ENCODE measurements around the gene ASXL1.
"Not testable (repeated sequence)": the region's sequence is repeated elsewhere in the genome, so short reads cannot be mapped to it uniquely, and the experiment has no call there.

ASXL1 gene

DNA sequence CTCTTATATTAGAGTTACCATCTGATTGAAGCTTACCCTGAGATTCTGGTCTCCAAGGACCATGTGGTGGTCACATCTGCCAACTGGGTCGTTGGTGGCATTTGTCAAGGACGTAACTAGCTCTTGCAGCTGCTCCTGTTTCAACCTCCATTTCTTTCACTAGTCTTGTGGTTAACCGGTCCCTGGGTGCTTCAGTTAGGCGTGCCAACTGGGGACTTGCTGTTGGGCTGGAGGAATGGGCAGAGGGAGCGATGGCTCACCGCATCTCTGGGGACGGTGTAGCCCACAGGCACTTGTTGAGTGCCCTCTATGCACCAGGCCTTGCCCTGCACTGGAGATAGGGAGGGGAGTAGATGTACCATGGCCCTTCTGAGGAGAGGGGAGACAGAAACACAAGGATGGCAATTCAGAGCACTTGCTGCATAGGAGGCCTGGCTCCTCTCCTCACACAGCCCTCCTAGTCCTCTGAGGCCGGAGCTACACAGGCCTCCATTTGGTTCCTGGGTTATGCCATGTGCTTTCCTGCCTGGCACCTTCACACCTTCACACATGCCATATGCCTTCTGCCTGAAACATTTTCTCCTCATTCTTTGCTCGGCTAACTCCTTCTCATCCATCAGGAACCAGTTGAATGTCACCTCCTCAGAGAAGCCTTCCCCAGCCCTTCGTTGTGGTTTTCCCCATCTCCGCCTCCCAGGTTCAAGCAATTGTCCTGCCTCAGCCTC lies 20.0 kb upstream of the ASXL1 start:
- no peak for ATAC-seq

GRCh38 chr20:32338665-32339064 lies 19.5 kb upstream of the ASXL1 start:
- no peak for ATAC-seq

- ATAC-seq = no peak
Measured at GRCh38 chr20:32339116-32339515, 19.0 kb upstream of the ASXL1 start.

DNA sequence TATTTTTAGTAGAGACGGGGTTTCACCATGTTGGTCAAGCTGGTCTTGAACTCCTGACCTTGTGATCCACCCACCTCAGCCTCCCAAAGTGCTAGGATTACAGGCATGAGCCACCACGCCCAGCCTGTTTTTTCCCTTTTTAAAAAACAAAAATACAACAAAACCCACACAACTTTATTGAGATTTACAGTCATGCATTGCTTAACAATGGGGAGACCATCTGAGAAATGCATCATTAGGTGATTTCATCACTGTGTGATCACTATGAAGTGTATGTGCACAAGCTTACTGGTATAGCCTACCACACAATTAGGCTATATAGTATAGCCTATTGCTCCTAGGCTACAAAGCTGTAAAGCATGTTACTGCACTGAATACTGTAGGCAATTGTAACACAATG lies 17.1 kb upstream of the ASXL1 start:
- not testable (repeated sequence) for ATAC-seq

- no peak for ATAC-seq
Measured at GRCh38 chr20:32343439-32343838, 14.7 kb upstream of the ASXL1 start.

GRCh38 chr20:32344835-32345506 lies 13.2 kb upstream of the ASXL1 start:
- no peak for ATAC-seq

- no peak for ATAC-seq
Measured at GRCh38 chr20:32348207-32348606, 9.9 kb upstream of the ASXL1 start.

DNA sequence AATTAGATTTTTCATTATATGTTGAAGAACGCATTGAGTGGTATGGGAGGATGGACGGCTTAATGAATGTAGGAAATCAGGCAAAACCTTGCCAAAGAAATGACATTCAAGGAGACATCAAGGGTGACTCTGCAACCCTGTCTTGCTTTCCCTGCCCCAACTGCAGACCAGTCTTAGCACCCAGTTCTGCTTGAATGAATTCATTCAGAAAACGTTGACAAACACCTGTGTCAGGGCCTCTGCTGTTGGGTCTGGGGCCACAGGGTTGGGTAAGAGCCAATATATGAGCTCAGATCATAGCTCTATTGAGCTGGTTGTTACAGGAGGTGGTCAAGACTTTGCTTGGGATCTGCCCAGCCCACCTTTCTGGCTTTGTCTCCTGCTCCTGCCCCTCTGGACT lies 7.7 kb upstream of the ASXL1 start:
- no peak for ATAC-seq

- ATAC-seq = no peak
Measured at GRCh38 chr20:32352121-32352720, 5.9 kb upstream of the ASXL1 start.

- ATAC-seq = no peak
Measured at GRCh38 chr20:32353848-32354496, 4.2 kb upstream of the ASXL1 start.

- ATAC-seq = peak; percentile 18 to 25
Measured at GRCh38 chr20:32354592-32355416, 3.3 kb upstream of the ASXL1 start.

- ATAC-seq = peak; percentile 38 to 53
Measured at GRCh38 chr20:32355417-32355841, 2.7 kb upstream of the ASXL1 start.

DNA sequence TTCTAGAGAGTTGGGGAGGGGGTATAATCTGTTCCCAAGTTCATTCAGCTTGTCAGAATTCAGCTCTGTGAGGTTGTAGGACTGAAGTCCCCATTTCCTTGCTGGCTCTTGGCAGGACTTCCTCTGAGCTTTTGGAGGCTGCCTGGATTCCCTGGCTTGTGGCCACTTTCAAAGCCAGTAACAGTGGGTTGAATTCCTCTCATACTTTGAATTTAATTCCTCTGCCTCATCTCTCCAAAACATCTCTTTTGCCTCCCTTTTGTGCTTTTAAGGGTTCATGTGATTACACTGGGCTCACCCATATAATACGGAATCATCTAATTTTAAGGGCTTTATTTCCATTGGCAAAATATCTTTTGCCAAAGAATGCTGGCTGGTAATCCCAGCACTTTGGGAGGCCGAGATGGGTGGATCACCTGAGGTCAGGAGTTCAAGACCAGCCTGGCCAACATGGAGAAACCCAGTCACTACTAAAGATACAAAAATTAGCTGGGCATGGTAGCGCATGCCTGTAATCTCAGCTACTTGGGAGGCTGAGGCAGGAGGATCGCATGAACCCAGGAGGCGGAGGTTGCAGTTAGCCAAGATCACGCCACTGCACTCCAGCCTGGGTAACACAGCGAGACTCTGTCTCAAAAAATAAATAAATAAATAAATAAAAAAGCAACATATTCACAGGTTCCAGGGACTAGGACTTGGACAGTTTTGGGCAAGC lies 2.1 kb upstream of the ASXL1 start:
- ATAC-seq = not testable (repeated sequence)

- ATAC-seq = no peak
Measured at GRCh38 chr20:32356622-32357374, 1.3 kb upstream of the ASXL1 start.

- no peak for ATAC-seq
Measured at GRCh38 chr20:32357375-32357868, 709 bp upstream of the ASXL1 start.

DNA sequence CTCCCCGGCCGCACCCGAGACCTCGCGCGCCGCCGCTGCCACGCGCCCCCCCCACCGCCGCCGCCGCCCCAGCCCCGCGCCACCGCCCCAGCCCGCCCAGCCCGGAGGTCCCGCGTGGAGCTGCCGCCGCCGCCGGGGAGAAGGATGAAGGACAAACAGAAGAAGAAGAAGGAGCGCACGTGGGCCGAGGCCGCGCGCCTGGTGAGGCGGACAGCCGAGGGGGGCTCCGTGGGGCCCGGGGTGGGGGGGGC lies 426 bp downstream of the ASXL1 start:
- ATAC-seq = no peak

GRCh38 chr20:32358883-32359632 lies 927 bp downstream of the ASXL1 start:
- peak; percentile 6 to 10 for ATAC-seq

- ATAC-seq = no peak
Measured at GRCh38 chr20:32359633-32360332, 1.7 kb downstream of the ASXL1 start.

GRCh38 chr20:32360333-32360634 lies 2.2 kb downstream of the ASXL1 start:
- ATAC-seq = no peak

GRCh38 chr20:32362901-32363364 lies 4.8 kb downstream of the ASXL1 start:
- no peak for ATAC-seq

Data from activated CD4-positive, CD25-positive, alpha-beta regulatory T cell treated with anti-CD3 and anti-CD28 coated beads, Interleukin-2, amount 50 U/mL, for 24 hours (primary cell).